ENCODE data around the gene TRMT61B.

GRCh38 chr2:28898048-28898447, 27.9 kb upstream of the TRMT61B start:
- TF ChIP-seq EZH2 (IDR thresholded peaks at IDR 0.05; ENCODE audit: low read depth, unreplicated experiment) (no peak), CTCF (conservative IDR thresholded peaks at IDR 0.05; ENCODE audit: low read depth in 2 of 2) (no peak), POLR2AphosphoS5 (IDR thresholded peaks at IDR 0.05; ENCODE audit: low read depth) (no peak), STAT1 (IDR thresholded peaks at IDR 0.05; ENCODE audit: unreplicated experiment) (no peak), CREB1 (CRISPR knock-in tag; IDR thresholded peaks at IDR 0.05; ENCODE audit: low read depth) (no peak), JUNB (IDR thresholded peaks at IDR 0.05; ENCODE audit: unreplicated experiment) (no peak), NANOG (IDR thresholded peaks at IDR 0.05; ENCODE audit: borderline replicate concordance) (no peak), ETS1 (IDR thresholded peaks at IDR 0.05) (no peak), REST (IDR thresholded peaks at IDR 0.05; ENCODE audit: unreplicated experiment) (no peak), EZH2phosphoT487 (IDR thresholded peaks at IDR 0.05; ENCODE audit: unreplicated experiment) (no peak), ZNF462 (CRISPR knock-in tag; IDR thresholded peaks at IDR 0.05) (no peak)
